H54 (cell line): Measurements from ENCODE around the gene INVS.
"Not testable (repeated sequence)": the region's sequence is repeated elsewhere in the genome, so short reads cannot be mapped to it uniquely, and the experiment has no call there.

ENCODE experiments used
- DNase-seq: peaks from one replicate; pipeline ENCODE4 v3.0.0; 2011; ENCODE audit warnings: low spot score, mixed read lengths; ENCODE audit not compliant: insufficient read length
- FAIRE-seq: peaks from 3 replicates; lab custom pipeline; 2011; peaks lifted over from hg19 to GRCh38; lab: Jason Lieb, UNC
- POLR2A ChIP-seq: IDR thresholded peaks from 2 replicates; pipeline ENCODE4 v1.6.1; 2011; ENCODE audit warnings: low read depth, mild to moderate bottlenecking, low read length

INVS gene

GRCh38 chr9:100216178-100216787, 117.2 kb downstream of the INVS start:
- DNase-seq, result peak; percentile 28
- peak; percentile 89 for FAIRE-seq
- TF ChIP-seq POLR2A, result no peak

DNA sequence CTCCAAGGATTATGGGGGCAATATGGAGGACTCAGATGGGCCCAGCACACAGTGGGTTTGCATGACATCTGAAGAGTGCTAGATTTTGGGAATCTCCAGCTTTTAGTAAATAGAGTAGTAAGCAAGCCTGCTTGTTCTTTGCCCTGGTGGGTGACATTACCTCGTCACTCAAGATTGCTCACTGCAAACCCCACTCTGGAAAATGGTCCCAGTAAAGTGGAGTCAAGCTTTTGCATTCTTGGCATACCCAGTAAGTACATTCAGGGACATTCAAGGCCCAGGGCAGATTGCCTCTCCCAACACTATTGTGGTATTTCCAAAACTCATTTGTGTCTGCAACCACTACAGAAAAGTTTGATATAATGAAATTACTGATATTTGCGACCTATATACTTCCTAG, 118.5 kb downstream of the INVS start:
- no peak for TF ChIP-seq POLR2A
- no peak for DNase-seq
- no peak for FAIRE-seq

DNA sequence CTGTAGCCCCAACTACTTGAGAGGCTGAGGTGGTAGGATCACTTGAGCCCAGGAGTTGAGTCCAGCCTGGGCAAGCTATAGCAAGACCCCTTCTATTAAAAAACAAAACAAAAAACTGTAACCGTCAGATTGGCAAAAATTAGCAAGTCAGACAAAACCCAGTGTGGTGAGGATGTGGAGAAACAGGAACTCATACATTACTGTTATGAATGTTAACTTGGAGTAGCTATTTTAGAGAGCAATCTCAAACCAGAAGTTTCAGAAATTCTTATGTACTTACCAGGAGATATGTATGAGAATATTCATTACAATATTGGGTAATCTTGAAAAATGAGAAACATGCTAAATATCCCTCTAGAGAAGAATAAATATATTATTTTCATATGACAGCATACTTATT, 120.3 kb downstream of the INVS start:
- TF ChIP-seq POLR2A, result no peak
- FAIRE-seq (no peak), DNase-seq (no peak)

DNA sequence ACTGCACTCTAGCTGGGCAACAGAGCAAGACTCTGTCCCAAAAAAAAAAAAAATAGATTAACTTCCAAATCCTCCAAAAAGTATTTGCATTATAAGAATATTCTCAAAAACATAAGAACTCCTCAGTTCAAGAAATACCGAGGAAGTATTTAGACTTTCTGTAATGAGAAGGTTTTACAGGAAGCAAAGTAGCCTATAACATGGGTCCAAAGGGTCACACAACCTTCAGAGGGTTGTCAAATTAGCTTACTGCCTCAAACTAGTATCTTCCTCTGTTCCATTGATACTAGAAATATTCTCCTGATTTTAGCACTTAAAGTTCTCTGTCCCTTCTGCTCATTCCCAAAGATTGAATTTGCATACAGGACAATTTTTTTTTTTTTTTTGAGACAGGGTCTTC, 121.9 kb downstream of the INVS start:
- DNase-seq, result no peak

DNA sequence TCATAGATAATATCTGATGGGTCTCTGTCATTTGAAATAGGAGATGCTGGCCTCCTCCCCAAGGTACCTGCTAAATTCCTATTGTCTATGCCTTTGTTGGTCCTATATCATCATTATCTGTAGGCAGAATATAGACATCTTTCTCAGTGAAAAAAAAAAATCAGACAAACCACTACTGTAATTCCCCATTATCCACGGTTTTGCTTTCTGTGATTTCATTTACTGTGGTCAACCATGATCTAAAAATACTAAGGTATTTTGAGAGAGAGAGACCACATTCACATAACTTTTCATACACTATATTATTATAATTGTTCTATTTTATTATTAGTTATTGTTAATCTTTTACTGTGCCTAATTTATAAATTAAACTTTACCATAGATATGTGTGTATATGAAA, 122.5 kb downstream of the INVS start:
- FAIRE-seq (no peak), DNase-seq (no peak)
- no peak for TF ChIP-seq POLR2A

More for the DNA sequence above, 121.9 kb downstream of the INVS start:
- no peak for FAIRE-seq
- no peak for TF ChIP-seq POLR2A

DNA sequence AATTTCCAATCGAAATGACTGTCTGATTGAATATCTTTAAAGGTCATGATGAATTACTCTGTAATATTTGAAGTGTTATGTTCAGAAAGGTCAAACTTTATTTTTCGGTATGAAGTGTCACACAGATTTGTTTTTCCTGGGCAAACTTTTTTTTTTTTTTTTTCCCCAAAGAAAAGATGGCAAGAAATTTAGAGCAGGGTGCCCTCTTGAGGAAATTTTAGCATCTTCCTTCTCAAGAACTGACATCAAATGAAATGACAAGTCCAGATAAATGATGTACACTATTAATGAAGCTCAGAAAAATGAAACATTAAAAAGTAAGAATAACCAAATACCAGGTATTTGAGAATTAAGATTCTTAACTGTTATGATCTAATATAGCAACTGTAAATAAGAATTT, 123.6 kb downstream of the INVS start:
- FAIRE-seq, result peak; percentile 95
- DNase-seq, result no peak
- no peak for TF ChIP-seq POLR2A

DNA sequence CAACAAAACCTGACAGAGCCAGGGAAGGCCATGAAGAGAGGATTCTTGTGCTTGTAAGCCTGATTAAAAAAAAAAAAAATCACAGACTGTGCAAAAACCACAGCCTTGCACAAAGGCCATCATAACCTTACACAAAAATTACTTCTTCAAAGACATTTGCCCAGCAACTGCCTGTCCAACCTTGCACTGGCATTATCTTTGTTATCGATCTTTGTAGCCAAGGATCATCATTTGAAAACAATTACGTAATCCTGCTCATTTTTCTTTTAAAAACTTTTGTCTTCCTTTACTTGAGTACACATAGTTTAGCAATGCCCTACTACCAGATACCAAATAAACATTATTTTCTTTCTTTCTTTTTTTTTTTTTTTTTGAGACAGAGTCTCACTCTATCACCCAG, 128.6 kb downstream of the INVS start:
- FAIRE-seq, result peak; percentile 78
- no peak for TF ChIP-seq POLR2A

DNA sequence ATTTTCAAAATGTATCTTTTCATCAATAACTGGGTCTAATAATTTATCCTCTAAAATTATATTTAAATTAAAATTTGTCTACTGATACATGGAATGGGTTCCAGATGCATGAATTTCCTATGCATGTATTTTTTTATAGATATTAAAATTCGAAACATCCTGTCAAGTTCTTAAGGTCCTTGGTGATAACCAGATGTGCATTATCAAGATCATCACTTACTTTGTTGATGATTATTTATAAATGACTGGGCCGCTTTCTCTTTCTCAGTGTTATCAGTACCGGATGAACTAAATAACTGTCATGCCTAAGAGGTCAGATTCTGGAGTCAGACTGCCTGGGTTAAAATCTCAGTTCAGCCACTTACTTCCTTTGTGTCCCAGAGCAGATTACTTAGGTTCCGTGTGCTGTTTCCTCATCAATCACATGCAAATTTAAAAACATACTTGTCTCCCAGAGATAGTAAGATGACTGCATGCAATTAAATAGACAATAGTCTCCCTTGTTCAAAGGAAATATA, 129.4 kb downstream of the INVS start:
- FAIRE-seq (no peak), DNase-seq (no peak)
- TF ChIP-seq POLR2A, result no peak

More for the DNA sequence above, 128.6 kb downstream of the INVS start:
- DNase-seq, result no peak

DNA sequence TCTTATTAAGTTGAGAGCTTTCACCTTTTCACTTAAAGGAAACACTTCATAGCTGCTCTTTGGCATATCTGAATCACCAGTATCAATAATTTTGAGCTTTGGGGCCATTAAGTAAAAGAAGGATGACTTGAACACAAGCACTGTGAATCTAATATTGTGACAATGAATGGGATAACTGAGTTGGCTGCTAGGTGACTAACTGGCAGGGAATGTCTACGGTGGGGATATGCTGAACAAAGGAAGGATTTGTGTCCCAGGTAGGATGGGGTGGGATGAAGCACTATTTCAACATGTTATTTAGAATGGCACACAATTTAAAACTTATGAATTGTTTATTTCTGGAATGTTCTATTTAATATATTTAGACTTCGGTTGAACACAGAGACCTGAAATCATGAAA, 130.1 kb downstream of the INVS start:
- TF ChIP-seq POLR2A, result no peak
- FAIRE-seq (peak; percentile 86), DNase-seq (no peak)

DNA sequence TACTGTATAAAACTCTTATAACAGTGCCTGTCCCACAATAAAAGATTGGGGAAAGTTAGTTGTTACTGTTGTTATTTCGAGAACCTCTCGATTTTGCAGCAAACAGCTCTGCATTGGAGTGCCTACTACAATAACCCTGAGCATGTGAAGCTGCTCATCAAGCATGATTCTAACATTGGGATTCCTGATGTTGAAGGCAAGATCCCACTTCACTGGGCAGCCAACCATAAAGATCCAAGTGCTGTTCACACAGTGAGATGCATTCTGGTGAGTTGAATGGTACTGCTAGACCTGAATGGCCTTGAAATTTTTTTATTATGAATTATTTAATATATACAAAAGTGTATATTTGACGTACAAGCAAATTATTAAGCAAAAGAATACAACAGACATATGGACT, 130.5 kb downstream of the INVS start:
- FAIRE-seq (no peak), DNase-seq (no peak)
- no peak for TF ChIP-seq POLR2A

DNA sequence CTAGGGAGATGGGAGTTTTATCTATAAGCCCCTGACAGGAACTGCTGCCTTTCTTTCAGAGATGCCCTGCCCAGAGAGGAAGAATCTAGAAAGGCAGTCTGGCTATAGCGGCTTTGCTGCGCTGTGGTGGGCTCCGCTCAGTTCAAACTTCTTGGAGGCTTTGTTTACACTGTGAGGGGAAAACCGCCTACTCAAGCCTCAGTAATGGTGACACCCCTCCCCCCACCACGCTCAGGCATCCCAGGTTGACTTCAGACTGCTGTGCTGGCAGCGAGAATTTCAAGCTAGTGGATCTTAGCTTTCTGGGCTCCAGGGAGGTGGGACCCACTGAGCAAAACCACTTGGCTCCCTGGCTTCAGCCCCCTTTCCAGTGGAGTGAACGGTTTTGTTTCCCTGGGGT, 137.9 kb downstream of the INVS start:
- not testable (repeated sequence) for FAIRE-seq, DNase-seq

DNA sequence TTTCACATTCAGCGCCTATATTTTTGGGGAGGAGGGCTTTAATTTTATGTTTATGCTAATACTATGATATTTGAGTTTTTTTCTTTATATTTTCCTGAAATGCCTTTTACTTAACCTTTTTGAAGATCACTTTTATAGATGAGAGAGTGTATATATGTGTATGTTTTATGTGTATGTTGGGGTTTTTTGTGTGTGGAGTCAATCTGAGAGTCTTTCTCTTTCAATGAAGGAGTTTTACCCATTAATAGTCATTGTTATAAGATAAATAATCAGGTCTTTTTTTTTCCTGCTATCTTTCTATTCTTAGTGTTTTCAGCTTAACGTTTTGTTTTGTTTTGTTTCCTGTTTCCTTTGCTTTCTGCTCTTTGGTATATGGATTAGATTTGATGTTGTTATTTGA, 141.5 kb downstream of the INVS start:
- DNase-seq (no peak), FAIRE-seq (peak; percentile 20)
- TF ChIP-seq POLR2A, result no peak

GRCh38 chr9:100267211-100267610, 168.2 kb downstream of the INVS start:
- TF ChIP-seq POLR2A, result no peak
- FAIRE-seq, result peak; percentile 96

DNA sequence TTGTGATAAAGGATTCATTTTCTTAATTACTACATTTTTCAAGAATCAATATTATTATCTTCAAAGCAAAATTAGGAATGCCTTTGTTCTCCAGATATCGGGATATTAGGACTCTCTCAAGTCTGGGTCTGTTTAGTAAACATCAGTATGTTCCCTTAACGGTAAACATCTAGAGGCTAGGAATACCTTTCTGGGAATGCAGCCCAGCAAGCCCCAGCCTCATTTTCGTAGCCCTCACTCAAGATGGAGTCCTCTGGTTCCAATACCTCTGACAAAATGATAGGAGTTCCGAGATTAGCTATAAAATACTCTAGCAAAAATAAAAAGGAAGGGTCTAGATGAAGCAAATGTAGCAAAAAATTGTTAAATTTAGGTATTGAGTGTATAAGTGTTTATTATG, 169.2 kb downstream of the INVS start:
- TF ChIP-seq POLR2A, result no peak
- DNase-seq (no peak), FAIRE-seq (no peak)

More at GRCh38 chr9:100267211-100267610, 168.2 kb downstream of the INVS start:
- DNase-seq, result no peak

GRCh38 chr9:100269656-100270055, 170.6 kb downstream of the INVS start:
- DNase-seq (no peak), FAIRE-seq (peak; percentile 55)
- no peak for TF ChIP-seq POLR2A
